ENCODE data around the gene AFAP1.

- TF ChIP-seq CTCF (IDR thresholded peaks at IDR 0.05; ENCODE audit: extremely low read depth in 1 of 2, insufficient read depth in 1 of 2, low read depth in 1 of 2, low read length in 2 of 2) (no peak), MYC (IDR thresholded peaks at IDR 0.05; ENCODE audit: low read depth, low read length) (no peak), POLR2AphosphoS5 (IDR thresholded peaks at IDR 0.05; ENCODE audit: insufficient read depth, low read depth, low read length) (no peak), MAX (IDR thresholded peaks at IDR 0.05; ENCODE audit: insufficient read depth, insufficient read length) (no peak)
Observed at GRCh38 chr4:7915875-7916242, 23.8 kb downstream of the AFAP1 start.
